HG03378 (cell line): ENCODE data around the gene DPH7.
A peak's percentile ranks its signal among the peaks of the same experiment; 100 is the strongest.
"Not testable (repeated sequence)": the region's sequence is repeated elsewhere in the genome, so short reads cannot be mapped to it uniquely, and the experiment has no call there.

Source experiments
- ATAC-seq: cut with Tn5 transposase; IDR thresholded peaks from one replicate; pipeline ENCODE4 v1.9.1; 2021; ENCODE audit warnings: mild to moderate bottlenecking, moderate library complexity; ENCODE audit not compliant: unreplicated experiment

Gene DPH7

DNA sequence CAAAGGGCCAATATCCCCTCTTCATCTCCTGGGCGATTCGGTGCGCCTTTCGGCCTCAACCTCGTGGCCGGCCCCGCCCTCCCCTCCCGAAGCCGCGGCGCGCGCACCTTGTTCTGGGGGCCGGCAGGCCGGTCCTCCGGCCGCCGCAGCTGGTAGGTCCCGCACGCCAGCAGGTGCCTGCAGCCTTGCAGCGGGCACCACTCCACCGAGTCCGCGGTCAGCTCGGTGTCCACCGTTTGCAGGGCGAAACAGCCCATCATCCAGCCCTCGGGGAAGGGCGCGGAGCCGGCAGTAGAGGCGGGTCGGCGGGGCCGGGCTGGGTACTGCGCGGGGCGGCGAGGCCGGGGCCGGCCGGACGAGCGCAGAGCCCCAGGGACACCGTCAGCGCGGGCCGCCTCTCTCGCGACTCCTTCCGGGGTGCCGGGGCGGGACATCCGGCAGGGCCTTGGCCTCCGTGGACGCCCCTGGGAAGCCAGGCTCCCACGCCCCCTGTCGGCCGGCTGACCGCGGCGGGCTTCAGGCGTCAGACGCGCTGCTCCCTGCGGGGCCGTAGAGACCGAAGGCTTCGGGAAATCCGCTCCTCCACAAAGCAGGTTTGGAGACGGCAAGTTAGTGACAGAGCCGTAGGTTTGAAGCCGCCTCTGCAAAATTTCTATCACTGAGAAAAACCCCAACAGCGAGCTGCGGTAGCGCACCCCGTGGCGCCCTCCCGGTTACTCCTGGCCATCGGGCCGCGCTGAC lies at the start of gene DPH7:
Gene DPH7 (minus strand): TSS at position 408 of the 741 bp plus-strand sequence. CDS start 148 bp downstream, at position 260.
- ATAC-seq = peak; percentile 57

DNA sequence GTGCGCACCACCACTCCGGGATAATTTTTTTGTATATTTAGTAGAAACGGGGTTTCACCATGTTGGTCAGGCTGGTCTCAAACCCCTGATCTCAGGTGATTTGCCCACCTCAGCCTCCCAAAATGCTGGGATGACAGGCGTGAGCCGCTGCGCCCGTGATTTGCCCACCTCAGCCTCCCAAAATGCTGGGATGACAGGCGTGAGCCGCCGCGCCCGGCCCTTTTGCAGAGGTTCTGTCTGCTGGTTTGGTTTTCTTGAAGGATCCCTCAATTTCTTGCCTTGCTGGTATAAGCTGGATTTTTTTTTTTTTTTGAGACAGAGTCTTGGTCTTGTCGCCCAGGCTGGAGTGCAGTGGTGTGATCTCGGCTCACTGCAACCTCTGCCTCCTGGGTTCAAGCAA lies 48.7 kb upstream of the DPH7 start:
- not testable (repeated sequence) for ATAC-seq

DNA sequence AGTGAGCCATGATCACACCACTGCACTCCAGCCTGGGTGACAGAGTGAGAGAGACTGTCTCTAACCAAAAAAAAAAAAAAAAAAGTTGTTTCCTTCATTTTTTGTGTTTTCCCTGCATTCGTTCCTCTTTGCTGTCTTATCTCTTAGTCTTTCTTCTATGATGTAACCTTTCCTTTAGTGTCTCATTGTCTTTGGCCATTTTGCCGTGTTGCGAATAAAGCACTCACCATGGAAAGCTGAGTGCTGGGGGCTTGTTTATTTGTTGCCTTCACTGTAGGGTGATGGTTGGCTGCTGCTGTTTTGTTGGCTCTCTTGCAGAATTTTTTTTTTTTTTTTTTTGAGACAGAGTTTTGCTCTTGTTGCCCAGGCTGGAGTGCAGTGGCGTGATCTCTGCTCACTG lies 47.7 kb upstream of the DPH7 start:
- ATAC-seq = no peak

DNA sequence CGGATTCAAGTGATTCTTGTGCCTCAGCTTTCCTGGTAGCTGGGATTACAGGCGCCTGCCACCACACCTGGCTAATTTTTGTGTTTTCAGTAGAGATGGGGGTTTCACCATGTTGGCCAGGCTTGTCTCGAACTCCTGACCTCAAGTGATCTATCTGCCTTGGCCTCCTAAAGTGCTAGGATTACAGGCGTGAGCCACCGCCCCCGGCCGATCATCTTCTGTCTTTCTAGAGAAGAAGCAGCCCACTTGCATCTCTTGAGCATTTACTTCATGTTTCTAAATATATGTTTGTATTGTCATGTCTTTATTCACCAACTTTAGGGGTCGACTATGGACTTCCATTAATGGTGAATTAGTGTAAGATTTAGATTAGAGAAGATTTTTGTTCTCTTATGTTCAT lies 43.5 kb upstream of the DPH7 start:
- not testable (repeated sequence) for ATAC-seq

DNA sequence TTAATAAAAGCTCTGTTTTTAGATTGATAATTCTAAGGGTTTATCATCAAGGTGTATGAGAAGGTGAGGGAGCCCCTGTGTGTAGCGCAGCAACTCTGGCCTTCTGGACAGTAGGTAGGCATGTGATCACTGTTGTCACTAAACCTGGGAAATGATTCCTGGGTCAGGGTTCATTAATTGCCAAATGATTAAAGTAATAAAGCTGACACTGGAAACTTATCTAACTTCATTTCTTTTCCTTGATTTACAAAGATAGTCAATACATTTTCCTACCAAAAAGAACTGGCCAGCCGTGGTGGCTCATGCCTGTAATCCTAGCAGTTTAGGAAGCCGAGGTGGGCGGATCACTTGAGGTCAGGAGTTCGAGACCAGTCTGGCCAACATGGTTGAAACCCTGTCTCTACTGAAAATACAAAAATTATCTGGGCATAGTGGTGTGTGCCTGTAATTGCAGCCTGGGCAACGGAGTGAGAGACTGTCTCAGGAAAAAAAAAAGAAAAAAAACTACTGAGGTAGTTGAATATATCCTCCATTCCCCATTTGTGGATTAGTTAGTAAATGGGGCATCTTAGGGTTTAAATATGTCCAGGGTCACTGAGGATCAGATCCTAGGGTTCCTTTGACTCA lies 42.5 kb upstream of the DPH7 start:
- no peak for ATAC-seq

DNA sequence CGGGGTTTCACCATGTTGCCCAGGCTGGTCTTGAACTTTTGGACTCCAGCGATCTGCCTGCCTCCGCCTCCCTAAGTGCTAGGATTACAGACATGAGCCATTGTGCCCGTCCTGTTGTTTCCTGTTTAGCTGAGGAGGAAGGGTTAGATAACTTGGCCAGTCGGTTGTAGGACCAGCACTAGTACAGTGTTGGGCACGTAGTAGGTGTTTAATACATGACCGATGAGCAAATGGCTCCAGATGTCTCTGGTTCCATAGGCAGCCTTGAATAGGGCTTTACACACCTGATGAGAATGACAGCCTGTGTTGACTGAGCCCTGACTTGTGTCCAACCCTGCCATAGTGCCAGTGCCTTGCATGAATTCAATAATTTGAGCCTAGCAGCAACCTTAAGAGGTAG lies 41.9 kb upstream of the DPH7 start:
- ATAC-seq = no peak

DNA sequence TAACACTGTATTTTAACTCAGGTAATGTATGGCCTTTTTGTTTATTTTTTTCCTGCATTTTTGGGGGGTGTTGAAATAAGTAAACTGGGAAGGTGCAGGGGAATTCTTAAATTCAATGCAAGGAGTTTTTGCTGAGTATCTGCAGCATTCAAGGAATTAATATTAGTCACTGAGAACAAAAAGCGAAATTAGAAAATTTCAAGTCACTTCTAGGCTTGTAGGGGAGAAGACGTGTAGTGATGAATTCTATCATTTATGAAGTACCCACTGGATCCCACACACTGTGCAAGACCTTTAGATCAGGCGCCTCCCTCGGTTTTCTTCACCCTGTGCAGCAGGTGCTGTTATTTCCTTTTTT lies 41.3 kb upstream of the DPH7 start:
- ATAC-seq = no peak

DNA sequence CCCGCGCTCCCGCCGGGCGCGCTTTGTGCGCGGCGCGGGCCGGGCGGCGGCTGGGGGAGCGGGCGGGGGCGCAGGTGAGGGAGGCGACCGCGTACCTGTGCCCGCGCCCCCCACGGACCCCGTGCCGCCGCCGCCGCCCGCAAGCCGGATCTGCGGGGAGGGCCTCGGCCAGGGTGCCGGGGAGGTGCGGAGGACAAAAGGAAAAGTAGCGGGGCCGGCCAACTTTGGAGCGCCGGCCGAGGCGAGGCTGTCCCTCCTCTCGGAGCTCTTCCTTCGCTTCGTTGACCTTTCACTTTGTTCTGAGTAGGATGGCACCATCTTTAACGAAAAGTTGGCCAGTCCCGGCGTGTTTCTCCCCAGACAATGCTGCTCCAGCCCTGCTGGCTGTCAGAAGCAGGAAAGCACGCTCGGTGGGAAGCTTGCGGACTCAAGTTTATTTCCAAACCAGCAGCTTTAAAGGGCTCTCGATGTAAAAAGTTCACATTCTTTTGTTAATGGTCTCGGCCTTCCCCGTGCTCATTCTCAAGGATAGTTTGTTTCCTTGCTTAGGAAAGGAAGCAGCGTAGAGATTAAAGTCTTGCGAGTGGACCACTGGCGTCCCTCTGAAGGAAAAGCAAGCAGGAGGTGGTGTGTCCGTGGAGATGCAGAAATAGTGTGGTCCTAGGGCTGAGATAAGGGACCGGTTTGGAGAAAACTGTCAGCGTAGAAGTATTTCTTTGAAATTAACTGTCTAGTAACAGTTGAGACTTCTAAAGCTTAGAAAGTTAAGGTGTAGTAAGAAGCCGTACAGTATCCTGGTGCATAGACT lies 40.7 kb upstream of the DPH7 start:
- ATAC-seq = no peak

DNA sequence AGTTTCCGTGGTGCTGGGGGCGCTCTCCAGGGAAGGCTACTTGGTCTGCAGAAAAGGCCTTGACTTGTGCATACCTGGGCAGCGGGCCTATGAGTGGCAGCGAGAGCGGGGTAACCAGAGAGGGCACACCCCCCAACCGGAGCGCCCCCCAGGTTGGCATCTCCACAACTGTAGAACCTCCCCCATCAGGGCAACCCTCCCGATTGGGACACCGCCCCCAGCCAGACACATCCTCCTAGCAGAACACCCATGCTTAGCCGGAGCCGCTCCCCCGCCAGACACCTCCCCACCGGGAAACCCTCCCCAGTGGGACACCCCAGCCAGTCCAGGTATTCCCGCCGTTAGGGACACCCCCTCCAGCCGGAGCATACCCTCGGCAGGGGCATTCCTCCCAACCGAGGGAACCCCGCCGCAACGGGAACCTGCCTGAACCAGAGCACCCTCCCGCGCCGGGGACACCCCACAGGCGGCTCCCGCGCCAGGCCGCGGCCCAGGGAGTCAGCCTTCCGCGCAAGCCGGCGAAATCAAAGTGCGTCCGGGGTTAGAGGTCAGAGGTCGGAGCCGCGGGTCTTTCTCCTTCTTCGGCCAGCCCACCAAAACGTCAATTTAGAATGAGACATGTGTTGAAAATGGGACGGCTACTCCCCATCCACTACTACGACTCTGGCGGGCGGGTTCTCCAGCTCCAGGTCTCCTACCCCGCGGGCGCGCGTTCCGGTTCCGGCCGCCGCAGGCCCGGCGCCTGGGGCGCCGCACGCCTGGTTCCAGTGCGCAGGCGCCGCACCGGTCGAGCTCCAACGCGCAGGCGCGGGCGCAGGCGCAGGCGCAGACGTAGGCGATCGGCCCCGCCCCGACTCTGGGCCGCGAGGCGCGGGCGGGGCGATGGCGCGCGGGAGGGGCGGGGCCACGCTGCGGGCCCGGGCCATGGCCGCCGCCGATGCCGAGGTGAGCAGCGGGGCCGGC lies 39.7 kb upstream of the DPH7 start, which contains the start of gene EHMT1:
Gene EHMT1 (plus strand): TSS at position 901 of the 963 bp plus-strand sequence. CDS start 24 bp downstream, at position 925.
- no peak for ATAC-seq

DNA sequence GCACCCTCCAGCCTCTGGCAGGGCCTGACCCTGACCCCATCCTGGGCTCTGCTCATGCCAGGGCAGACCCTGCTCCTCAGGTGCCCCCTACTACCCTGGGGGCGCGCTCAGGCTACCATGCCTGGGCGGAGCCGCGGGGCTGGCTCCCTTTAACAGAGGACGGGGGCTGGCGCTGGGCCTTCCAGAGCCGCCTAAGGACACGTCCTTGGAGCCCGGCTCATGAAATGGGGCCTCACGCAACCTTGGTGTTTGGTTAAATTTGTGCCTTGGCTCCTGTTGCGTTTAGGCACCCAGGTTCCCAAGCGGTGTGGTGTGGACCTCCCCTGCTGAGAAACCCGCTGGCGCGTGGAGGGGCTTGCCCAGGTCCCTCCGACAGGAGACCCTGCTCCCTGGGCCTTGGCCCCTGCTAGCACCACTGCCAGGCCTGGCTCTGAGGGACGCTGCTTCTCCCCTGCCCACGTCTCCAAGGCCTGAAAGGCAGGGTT lies 36.7 kb upstream of the DPH7 start:
- no peak for ATAC-seq

DNA sequence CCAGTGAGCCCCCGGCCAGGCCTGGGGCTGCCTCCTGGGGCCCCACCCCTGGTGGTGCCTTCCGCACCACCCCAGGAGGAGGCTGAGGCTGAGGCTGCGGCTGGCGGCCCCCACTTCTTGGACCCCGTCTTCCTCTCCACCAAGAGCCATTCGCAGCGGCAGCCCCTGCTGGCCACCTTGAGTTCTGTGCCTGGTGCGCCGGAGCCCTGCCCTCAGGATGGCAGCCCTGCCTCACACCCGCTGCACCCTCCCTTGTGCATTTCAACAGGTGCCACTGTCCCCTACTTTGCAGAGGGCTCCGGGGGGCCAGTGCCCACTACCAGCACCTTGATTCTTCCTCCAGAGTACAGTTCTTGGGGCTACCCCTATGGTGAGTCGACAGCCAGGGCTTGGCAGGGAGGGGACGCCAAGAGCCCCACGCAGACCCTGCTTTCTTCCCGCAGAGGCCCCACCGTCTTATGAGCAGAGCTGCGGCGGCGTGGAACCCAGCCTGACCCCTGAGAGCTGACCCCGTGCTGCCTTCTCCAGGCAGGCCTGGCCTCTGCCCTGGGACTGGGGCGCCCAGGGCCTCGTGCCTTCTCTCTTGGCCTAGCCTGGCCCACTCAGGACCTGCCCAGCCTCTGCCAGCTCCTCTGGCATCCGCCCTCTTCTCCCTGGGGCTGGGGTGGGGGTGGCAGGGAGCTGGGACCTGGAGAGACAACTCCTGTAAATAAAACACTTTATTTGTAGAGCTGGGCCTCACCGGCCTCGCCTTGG lies 36.1 kb upstream of the DPH7 start:
- ATAC-seq = no peak

DNA sequence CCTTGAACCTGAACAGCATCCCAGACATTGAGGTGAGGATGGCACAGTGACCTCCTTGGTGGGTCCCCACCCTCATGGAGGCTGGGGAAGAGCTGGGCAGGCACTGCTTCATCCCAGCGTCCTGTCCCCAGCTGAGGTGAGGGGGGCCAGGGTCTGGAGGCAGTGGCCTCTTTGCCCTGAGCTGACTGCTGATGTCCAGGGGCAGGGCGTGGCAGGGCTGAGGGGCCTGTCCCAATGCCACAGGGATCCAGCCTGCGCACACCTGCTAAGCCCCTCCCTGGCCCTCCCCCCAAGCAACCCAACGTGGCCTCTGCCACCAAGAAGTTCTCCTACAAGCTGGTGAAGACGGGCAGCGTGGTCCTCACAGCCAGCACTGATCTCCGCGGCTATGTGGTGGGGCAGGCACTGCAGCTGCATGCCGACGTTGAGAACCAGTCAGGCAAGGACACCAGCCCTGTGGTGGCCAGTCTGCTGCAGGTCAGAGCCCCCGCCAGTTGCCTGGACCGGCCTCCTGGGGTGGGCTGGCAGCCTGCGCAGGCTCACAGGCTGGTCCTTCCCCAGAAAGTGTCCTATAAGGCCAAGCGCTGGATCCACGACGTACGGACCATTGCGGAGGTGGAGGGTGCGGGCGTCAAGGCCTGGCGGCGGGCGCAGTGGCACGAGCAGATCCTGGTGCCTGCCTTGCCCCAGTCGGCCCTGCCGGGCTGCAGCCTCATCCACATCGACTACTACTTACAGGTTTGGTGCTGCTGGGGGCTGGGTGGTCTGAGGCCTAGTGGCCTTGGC lies 35.2 kb upstream of the DPH7 start:
- no peak for ATAC-seq

DNA sequence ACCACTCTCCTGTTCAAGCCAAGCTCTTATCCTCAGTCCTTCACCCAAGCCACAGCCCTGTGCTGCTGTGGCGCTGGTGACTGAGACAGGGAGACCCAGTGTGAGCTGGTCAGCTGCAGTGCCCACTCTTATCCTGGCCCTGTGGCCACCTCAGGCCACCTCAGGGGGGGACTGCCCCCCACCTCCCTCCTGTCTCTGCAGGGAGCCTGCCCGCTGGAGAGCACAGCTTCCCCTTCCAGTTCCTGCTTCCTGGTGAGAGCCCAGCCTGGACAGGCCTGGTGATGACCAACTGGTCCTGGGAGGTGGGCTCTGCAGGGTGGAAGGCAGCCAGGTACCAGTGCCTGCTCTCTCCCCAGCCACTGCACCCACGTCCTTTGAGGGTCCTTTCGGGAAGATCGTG lies 34.5 kb upstream of the DPH7 start:
- no peak for ATAC-seq

DNA sequence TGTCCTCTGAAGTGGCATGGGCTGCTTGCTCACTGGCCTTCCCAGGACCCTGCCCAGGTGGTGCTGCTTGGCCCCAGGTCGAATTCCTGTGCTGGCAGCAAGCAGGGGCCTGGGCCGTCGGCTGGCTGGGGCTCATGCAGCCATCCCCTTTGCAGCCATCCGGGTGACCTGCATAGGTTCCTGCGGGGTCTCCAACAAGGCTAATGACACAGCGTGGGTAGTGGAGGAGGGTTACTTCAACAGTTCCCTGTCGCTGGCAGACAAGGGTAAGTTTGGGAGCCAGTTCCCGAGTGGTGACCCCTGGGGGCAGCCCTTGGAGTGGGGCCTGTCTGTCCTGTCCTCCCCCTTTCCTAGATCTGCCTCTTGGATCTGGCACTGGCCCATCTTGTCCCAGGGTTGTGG lies 34.0 kb upstream of the DPH7 start:
- no peak for ATAC-seq

DNA sequence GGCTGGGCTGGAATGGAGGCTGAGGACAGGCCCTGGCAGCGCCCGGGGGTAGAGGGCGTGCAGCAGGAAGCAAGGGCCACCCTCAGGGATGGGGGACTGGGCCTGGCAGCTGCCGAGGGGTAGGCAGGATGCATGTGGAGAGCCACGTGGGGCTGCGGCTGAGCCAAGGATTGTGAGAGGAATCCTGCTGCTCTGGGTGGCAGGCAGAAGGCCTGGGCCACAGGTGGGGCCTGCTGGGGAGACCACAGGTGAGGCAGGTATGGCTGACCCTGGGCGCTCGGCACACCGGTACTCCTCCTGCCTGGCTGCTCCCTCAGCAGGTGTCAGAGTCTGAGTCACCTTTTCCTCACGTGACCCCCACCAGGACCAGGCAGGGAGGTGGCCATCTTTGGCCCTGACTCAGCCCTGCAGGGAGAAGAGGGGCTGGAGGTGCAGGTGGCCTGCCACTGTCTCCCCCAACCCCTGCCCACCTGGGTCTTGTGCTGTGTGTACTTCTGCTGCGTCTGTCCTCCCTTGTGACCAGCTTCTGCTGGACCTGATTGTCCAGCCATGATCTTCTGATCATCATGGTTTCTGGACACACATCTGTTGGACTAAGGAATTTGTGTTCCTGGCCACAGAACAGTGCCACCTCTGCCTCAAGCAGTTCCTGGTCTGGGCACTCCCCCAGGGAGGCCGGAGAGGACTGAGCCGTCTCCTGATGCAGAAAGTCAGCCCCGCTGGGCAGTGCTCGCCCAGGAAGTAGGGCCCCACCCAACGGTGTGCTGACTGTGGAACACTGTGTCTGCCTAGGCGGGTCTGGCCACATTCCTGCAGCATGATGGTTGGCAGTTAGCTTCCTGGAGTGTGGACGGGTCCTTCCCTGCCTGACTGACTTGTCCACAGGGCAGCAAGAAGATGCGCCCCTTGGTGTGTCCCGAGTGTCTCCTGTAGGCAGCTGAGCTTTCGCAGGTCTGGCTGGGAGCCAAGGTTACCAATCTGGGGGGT lies 33.2 kb upstream of the DPH7 start:
- no peak for ATAC-seq

DNA sequence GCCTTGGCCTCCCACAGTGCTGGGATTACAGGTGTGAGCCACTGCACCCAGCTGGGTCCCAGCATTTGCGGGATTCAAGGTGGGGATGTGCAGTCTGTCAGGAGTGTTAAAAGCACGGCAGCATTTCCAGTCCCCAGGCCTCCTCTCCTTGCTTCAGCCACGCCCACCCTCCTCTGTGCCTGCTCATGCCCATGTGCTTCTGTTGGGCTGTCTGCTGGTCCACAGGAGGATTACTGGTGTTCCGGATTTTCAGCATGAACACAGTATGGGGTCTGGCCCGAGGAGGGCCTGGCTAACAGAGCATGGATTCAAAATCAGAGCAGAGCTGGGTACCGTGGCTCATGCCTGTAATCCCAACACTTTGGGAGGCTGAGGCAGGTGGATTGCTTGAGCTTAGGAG lies 32.2 kb upstream of the DPH7 start:
- no peak for ATAC-seq

DNA sequence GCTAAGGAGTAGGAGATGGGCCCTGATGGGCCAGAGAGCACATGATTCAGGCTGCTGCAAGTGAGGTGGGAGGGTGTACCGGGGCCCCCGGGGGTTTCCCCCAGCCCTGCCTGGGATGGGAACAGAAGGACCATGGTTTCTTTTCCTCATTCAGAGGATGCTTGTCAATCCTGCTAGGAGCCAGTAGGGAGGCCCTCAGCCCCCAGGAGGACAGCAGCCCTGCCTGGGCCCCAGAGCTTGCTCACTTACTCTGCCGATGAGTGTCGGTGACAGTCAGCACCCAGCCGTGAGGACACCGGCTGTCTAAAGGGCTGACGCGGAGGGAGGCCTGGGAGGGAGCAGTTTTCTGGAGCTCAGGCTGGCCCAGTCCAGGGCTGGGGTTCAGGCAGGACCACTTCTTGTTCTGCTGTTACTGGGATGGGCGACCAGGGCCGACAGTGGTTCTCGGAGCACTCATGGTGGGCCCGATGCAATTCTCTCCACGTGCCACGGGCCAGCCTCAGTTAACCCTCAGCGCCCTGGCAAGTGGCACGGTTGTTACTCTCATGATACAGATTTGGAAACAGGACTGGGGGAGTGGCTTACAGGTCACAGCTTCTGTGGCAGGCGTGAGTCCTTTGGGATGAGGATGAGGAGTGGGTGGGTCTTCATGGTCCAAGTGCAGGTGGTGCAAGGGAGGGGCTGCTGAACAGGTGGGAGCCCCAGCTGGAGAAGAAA lies 28.6 kb upstream of the DPH7 start:
- no peak for ATAC-seq
